Naive B cell (primary cell): ENCODE results near the gene TBL1X. TPM values are rescaled to one million over a fixed set of nuclear protein-coding genes. Genes with fewer than 3 reads are reported as not detected.
"Not testable (repeated sequence)": the region's sequence is repeated elsewhere in the genome, so short reads cannot be mapped to it uniquely, and the experiment has no call there.

Experiments used
- ATAC-seq, 2 donors: fragments of 150-1000 bp; cut with Tn5 transposase; 2 replicates each; pipeline ENCODE4 v1.10.0; 2021; ENCODE audit warnings: low read depth in 2 of 2, mild to moderate bottlenecking in 2 of 2, moderate library complexity in 2 of 2
- DNase-seq: peaks from one replicate; pipeline ENCODE4 v3.0.0; 2022
- H3K27ac Mint-ChIP-seq, 6 donors: one replicate each; pipeline ENCODE4 v1.8.0; 2020 to 2022; ENCODE audit warnings: mild to moderate bottlenecking in 6 of 6, mixed read lengths in 6 of 6, moderate library complexity in 5 of 6, inconsistent platforms in 2 of 6
- H3K27me3 Mint-ChIP-seq, 3 donors: one replicate each; pipeline ENCODE4 v1.8.0; 2021 to 2022; ENCODE audit warnings: mixed read lengths in 3 of 3, mild to moderate bottlenecking in 1 of 3
- H3K36me3 Mint-ChIP-seq, 2 donors: one replicate each; pipeline ENCODE4 v1.8.0; 2020 to 2022; ENCODE audit warnings: mixed read lengths in 2 of 2, inconsistent platforms in 1 of 2, mild to moderate bottlenecking in 1 of 2
- H3K4me1 Mint-ChIP-seq, 3 donors: one replicate each; pipeline ENCODE4 v1.8.0; 2020 to 2022; ENCODE audit warnings: mixed read lengths in 3 of 3, inconsistent platforms in 1 of 3, mild to moderate bottlenecking in 1 of 3, moderate library complexity in 1 of 3
- H3K4me3 Mint-ChIP-seq, 8 donors: one replicate each; pipeline ENCODE4 v1.8.0; 2020 to 2022; ENCODE audit warnings: mild to moderate bottlenecking in 8 of 8, mixed read lengths in 8 of 8, moderate library complexity in 8 of 8, inconsistent platforms in 2 of 8
- H3K9me3 Mint-ChIP-seq, 7 donors: one replicate each; pipeline ENCODE4 v1.8.0; 2020 to 2022; ENCODE audit warnings: mixed read lengths in 7 of 7, mild to moderate bottlenecking in 5 of 7, inconsistent platforms in 2 of 7, moderate library complexity in 1 of 7
- polyA plus RNA-seq, 6 donors: library from polyadenylated mRNA; unstranded; fragments of 300-500 nt; fragmentation: Illumina TruSeq; gene quantifications; one replicate each; pipeline ENCODE4 v1.2.3, GENCODE V29; 2021; ENCODE audit warnings: low read depth in 6 of 6

Gene TBL1X
- polyA plus RNA-seq, 6 donors from 2014 or later = 14.0 to 26.8 (median 18.8) TPM

DNA sequence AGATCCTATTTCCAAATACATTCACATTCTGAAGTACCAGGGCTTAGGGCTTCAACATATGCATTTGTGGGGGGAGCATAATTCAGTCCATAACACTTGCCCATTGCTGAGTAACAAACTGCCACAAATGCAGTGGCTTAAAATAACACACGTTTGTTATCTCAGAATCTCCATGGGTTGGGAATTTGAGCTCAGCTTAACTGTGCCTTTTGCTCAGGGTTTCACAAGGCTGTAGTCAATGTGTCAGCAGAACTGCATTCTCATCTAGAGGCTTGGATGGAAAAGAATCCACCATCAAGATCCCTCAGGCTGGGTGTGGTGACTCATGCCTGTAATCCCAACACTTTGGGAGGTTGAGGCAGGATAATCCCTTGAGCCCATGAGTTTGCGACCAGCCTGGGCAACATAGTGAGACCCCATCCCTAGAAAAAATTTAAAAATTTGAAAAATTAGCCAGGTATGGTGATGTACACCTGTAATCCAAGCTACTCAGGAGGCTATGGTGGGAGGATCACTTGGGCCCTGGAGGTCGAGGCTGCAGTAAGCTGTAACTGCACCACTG, 25.8 kb upstream of the TBL1X start:
- H3K27me3 Mint-ChIP-seq = no peaks in the 10 kb centered on the region
- no peak for ATAC-seq
- no peak overlapping the region for H3K27ac Mint-ChIP-seq
- no peak overlapping the region for H3K4me3 Mint-ChIP-seq
- DNase-seq = no peak
- peaks cover 0 to 3% (median 0%) of the 10 kb centered on the region in 7 donors for H3K9me3 Mint-ChIP-seq
- H3K36me3 Mint-ChIP-seq = no peaks in the 10 kb centered on the region
- peaks cover 0 to 12% (median 6%) of the 10 kb centered on the region in 3 donors for H3K4me1 Mint-ChIP-seq

DNA sequence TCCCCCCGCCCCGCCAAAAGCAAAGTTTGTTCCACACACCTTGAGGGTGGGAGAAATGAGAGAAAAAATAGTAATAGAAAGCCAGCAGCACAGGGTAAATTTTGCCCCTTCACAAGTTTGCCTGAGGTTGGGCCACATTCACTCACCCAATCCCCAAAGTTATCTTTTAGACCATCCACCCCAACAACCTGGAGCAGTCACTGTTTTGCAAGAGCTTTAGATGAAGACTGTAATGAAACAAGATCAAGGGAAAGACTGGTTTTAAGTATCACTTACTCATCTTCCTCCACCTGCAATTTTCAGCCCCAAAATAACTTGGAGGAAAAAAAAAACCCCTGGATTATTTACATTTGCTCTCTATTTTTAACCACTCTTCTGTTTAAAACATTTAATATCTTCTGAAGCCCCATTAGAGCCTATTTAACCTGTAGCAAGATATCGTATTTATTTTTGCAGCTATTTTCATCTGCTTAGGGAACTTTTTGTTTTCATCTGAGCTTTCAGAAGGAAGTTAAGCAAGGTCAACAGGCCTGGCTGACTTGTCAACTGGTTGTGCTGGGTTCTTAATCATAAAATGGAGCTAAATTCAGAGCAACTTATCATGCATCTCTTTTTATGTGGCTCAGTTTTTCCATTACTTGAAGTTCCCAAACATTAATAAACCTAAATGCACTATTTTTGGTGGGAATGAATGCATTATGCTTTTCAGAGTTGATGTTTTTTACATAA, 24.6 kb upstream of the TBL1X start:
- Mint-ChIP-seq H3K4me3 (no peak overlapping the region), H3K27ac (peak overlapping the region in 1 of 6 donors; percentile 77)

DNA sequence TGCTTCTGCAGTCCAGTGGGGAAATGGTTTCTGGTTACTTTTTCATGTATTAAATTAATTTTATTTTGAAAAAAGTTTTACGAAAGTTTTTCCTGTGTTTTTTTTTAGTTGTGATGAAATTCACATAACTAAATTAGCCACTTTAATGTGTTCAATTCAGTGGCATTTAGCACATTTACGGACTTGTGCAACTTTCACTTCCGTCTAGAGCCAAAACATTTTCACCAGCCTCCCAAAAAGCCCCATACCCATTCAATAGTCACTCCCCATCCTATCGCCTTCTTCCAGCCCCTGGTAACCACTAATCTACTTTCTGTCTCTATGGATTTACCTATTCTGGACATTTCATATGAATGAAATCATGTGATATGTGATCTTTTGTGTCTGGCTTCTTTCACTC, 22.8 kb upstream of the TBL1X start:
- no peak overlapping the region for H3K4me3 Mint-ChIP-seq
- ATAC-seq (no peak), DNase-seq (no peak)
- no peaks in the 10 kb centered on the region for H3K27me3 Mint-ChIP-seq
- H3K4me1 Mint-ChIP-seq = peaks cover 5 to 20% (median 20%) of the 10 kb centered on the region in 3 donors
- peak overlapping the region in 1 of 6 donors; percentile 40 for H3K27ac Mint-ChIP-seq
- H3K36me3 Mint-ChIP-seq = peaks cover 0 to 7% of the 10 kb centered on the region in 2 donors
- H3K9me3 Mint-ChIP-seq = peaks cover 0 to 6% (median 0%) of the 10 kb centered on the region in 7 donors

More for the DNA sequence above, 24.6 kb upstream of the TBL1X start:
- Mint-ChIP-seq H3K27me3 (no peaks in the 10 kb centered on the region), H3K36me3 (peaks cover 0 to 7% of the 10 kb centered on the region in 2 donors), H3K4me1 (peaks cover 5 to 20% (median 15%) of the 10 kb centered on the region in 3 donors), H3K9me3 (peaks cover 0 to 6% (median 0%) of the 10 kb centered on the region in 7 donors)
- DNase-seq (no peak), ATAC-seq (no peak)

DNA sequence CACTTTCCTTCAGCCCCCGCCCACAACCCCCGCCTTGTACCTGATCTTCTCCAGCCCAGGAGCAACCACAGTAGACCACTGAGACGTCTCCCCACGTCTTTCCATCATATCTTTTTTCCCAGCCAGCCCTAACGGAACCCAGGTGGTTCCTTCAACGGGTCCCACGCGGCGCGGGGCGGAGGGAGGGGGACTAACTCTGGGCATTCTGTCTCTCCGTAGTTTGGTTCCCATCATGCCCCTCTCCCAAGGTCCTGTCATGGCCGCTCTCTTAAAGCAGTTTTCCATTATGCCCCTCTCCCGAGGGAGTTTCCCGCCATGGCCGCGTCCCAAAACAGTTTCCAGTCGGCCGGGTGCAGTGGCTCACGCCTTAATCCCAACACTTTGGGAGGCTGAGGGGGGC, 21.5 kb upstream of the TBL1X start:
- Mint-ChIP-seq H3K27ac (no peak overlapping the region), H3K9me3 (peaks cover 0 to 6% (median 0%) of the 10 kb centered on the region in 7 donors), H3K4me1 (peaks cover 5 to 20% (median 15%) of the 10 kb centered on the region in 3 donors), H3K4me3 (peak overlapping the region in 1 of 8 donors; percentile 53), H3K27me3 (no peaks in the 10 kb centered on the region), H3K36me3 (peaks cover 0 to 7% of the 10 kb centered on the region in 2 donors)
- no peak for DNase-seq
- ATAC-seq = no peak

DNA sequence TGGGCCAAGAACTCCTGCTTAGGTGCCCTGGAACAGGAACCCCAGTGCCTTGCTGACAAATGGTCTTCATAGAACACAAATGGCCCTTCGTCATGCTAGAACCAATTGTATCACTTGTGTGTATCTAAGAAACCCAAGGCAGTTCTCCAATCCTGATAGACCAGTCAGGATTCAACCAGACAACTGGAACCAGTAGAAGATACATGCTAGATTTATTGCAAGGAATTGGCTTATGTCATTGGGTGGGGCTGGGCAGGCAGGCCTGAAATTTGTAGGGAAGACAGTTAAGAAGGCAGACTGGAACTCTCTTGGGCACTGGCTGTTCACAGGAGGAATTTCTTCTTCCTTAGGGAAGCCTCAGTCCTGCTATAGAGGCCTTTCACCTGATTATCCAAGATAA, 17.0 kb upstream of the TBL1X start:
- H3K27me3 Mint-ChIP-seq = peaks cover 0 to 8% (median 0%) of the 10 kb centered on the region in 3 donors
- peaks cover 5 to 23% (median 8%) of the 10 kb centered on the region in 3 donors for H3K4me1 Mint-ChIP-seq
- peak overlapping the region in 1 of 6 donors; percentile 54 for H3K27ac Mint-ChIP-seq
- no peak overlapping the region for H3K4me3 Mint-ChIP-seq
- ATAC-seq (no peak), DNase-seq (no peak)
- H3K36me3 Mint-ChIP-seq = peaks cover 0 to 7% of the 10 kb centered on the region in 2 donors
- peaks cover 0 to 6% (median 0%) of the 10 kb centered on the region in 7 donors for H3K9me3 Mint-ChIP-seq

DNA sequence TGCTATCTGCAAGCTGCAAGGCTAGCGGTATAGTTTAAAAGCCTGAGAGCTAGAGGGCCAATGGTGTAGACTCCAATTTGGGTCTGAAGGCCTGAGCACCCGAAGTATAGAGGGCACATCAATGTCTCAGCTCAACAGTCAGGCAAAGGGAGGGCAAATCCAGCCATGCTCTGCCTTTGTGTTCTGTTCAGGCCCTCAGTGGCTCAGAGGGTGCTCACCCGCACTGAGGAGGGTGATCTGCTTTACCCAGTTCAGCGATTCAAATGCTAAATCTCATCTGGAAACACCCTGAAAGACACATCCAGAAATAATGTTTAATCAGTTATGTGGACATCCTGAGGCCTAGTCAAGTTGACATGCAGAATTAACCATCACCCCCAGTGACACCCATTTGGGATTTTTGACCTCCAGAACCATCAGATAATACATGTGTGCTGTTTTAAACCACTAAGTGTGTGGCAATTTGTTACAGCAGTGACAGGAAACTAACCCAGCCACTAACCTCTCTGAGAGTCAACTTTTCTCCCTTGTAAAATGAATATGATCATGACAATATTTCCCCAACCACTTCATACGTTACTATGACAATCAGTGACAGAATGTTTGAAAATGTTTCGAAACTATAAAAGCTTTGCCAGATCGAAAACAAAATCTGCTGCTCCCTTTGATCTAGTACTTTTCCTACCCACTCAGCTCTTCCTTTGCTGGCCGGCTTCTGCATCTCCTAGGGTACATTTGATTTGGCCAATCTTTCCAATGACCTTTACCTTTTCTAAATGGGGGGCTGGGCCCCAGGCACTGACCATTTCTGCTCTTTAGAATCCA, 8.4 kb upstream of the TBL1X start:
- H3K4me3 Mint-ChIP-seq = no peak overlapping the region

DNA sequence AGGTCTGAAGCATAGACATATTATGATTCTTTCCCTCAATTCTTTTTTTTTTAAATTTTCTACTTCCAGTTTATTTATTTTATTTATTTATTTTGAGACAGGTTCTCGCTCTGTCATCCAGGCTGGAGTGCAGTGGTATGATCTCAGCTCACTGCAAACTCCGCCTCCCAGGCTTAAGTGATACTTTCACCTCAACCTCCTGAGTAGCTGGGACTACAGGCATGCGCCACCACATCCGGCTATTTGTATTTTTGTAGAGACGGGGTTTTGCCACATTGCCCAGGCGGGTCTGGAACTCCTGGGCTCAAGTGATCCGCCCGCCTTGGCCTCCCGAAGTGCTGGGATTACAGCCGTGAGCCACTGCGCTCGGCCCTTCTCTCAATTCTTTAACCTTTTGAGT, 6.8 kb upstream of the TBL1X start:
- not testable (repeated sequence) for H3K27me3 Mint-ChIP-seq, ATAC-seq, DNase-seq, H3K9me3 Mint-ChIP-seq, H3K36me3 Mint-ChIP-seq, H3K27ac Mint-ChIP-seq, H3K4me3 Mint-ChIP-seq
- H3K4me1 Mint-ChIP-seq = peaks cover 18 to 39% (median 19%) of the 10 kb centered on the region in 3 donors

More for the DNA sequence above, 8.4 kb upstream of the TBL1X start:
- no peaks in the 10 kb centered on the region for H3K36me3 Mint-ChIP-seq
- H3K27me3 Mint-ChIP-seq = peaks cover 0 to 5% (median 0%) of the 10 kb centered on the region in 3 donors
- H3K27ac Mint-ChIP-seq = peak overlapping the region in 2 of 6 donors; percentile 49 to 65
- ATAC-seq (no peak), DNase-seq (no peak)
- peaks cover 8 to 33% (median 9%) of the 10 kb centered on the region in 3 donors for H3K4me1 Mint-ChIP-seq
- H3K9me3 Mint-ChIP-seq = no peaks in the 10 kb centered on the region

DNA sequence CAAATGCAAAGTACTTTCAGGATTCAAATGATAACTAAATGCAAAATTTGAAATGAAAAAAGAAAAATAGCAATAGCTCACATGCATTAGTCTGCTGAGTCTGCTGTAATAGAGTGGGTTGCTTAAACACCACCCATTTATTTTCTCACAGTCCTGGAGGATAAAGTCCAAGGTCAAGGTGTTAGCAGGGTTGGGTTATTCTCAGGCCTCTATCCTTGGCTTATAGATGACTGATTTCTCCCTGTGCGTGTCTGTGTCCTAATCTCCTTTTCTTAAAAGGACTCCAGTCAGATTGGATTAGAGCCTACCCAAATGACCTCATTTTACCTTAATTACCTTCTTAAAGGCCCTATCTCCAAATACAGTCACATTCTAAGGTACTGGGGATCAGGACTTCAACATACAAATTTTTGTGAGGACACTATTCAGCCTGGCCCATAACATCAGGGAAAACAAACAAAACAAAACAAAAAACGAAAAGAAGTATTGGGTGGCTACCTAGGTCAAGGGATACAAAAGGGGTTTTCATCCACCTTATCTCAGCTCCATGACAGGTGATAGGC, 6.3 kb upstream of the TBL1X start:
- H3K27ac Mint-ChIP-seq = no peak overlapping the region
- no peak for ATAC-seq

DNA sequence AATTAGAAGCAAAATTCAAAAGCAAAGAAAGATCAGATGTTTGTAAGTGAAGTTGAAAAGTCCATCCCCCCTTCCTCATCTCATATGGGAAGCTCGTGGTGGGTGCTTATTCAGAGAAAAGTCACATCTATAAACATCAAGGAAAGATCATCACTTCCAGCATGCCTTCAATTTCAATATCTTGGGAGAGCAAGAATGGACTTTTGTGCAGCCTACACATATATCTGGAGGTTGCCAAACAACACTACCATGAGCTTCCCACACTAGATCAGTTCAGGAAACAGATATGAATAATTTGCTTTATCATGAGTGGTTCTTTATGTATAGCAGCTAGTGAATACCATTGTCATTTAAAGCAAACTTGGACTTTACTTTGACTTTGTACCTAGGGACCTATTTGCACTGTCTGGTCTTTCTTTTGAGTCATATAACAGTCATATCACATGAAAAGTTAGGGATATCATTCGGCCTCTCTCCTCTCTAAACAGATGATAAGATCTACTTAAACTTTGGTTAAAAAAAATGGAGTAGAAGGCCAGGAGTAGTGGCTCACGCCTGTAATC, 5.6 kb upstream of the TBL1X start:
- no peak for ATAC-seq

More for the DNA sequence above, 6.3 kb upstream of the TBL1X start:
- H3K4me1 Mint-ChIP-seq = peaks cover 20 to 40% (median 25%) of the 10 kb centered on the region in 3 donors
- H3K9me3 Mint-ChIP-seq = peaks cover 0 to 4% (median 0%) of the 10 kb centered on the region in 7 donors
- H3K27me3 Mint-ChIP-seq = peaks cover 0 to 5% (median 0%) of the 10 kb centered on the region in 3 donors
- no peaks in the 10 kb centered on the region for H3K36me3 Mint-ChIP-seq
- no peak overlapping the region for H3K4me3 Mint-ChIP-seq
- DNase-seq = no peak

DNA sequence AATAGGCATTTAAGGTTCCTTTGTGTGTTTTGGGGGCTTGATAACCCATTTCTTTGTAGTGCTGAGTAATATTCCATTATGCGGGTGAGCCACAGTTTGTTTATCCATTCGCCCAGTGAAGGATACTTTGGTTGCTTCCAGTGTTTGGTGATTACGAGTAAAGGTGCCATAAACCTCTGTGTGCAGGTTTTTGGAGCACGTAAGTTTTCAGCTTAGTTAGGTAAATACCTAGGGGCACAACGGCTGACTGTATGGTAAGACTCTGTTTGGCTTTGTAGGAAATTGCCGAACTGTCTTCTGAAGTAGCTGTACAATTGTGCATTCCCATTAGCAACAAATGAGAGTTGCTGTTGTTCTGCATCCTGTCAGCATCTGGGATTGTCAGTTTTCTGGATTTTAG, 3.8 kb upstream of the TBL1X start:
- peaks cover 0 to 5% (median 0%) of the 10 kb centered on the region in 3 donors for H3K27me3 Mint-ChIP-seq
- peaks cover 0 to 4% (median 0%) of the 10 kb centered on the region in 7 donors for H3K9me3 Mint-ChIP-seq
- DNase-seq = no peak
- H3K4me1 Mint-ChIP-seq = peaks cover 23 to 29% (median 26%) of the 10 kb centered on the region in 3 donors
- peak overlapping the region in 1 of 6 donors; percentile 28 for H3K27ac Mint-ChIP-seq
- no peaks in the 10 kb centered on the region for H3K36me3 Mint-ChIP-seq
- no peak for ATAC-seq
- peak overlapping the region in 1 of 8 donors; percentile 33 for H3K4me3 Mint-ChIP-seq

More for the DNA sequence above, 5.6 kb upstream of the TBL1X start:
- H3K4me3 Mint-ChIP-seq = no peak overlapping the region
- H3K36me3 Mint-ChIP-seq = no peaks in the 10 kb centered on the region
- H3K27ac Mint-ChIP-seq = no peak overlapping the region
- H3K27me3 Mint-ChIP-seq = peaks cover 0 to 5% (median 0%) of the 10 kb centered on the region in 3 donors
- peaks cover 27 to 42% (median 31%) of the 10 kb centered on the region in 3 donors for H3K4me1 Mint-ChIP-seq
- peaks cover 0 to 4% (median 0%) of the 10 kb centered on the region in 7 donors for H3K9me3 Mint-ChIP-seq
- DNase-seq = no peak

DNA sequence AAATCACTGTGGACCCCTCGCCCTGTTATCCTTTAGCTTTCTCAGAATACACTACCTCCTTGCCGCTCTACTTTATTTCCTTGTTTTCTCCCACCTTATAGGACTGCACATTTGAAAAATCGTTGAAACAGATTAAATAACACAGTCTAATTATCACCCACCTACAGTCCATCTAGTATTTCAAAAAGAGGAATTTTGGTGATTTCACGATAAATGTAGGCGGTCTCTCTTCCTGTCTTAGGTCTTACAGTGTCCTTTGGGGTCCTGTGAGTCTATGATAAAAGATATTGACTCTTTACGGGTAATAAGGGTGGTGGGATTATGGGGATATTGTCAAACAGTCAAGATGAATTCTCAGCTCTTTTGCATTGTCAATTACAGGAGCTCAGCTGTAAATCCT, 2.4 kb upstream of the TBL1X start:
- peak overlapping the region; percentile 86 to 96 (median 94) for H3K27ac Mint-ChIP-seq
- peaks cover 0 to 5% (median 0%) of the 10 kb centered on the region in 3 donors for H3K27me3 Mint-ChIP-seq
- no peaks in the 10 kb centered on the region for H3K36me3 Mint-ChIP-seq
- H3K4me3 Mint-ChIP-seq = peak overlapping the region; percentile 79 to 91 (median 85)
- H3K9me3 Mint-ChIP-seq = peaks cover 0 to 4% (median 0%) of the 10 kb centered on the region in 7 donors
- no peak for ATAC-seq
- H3K4me1 Mint-ChIP-seq = peaks cover 26 to 42% (median 26%) of the 10 kb centered on the region in 3 donors
- no peak for DNase-seq

DNA sequence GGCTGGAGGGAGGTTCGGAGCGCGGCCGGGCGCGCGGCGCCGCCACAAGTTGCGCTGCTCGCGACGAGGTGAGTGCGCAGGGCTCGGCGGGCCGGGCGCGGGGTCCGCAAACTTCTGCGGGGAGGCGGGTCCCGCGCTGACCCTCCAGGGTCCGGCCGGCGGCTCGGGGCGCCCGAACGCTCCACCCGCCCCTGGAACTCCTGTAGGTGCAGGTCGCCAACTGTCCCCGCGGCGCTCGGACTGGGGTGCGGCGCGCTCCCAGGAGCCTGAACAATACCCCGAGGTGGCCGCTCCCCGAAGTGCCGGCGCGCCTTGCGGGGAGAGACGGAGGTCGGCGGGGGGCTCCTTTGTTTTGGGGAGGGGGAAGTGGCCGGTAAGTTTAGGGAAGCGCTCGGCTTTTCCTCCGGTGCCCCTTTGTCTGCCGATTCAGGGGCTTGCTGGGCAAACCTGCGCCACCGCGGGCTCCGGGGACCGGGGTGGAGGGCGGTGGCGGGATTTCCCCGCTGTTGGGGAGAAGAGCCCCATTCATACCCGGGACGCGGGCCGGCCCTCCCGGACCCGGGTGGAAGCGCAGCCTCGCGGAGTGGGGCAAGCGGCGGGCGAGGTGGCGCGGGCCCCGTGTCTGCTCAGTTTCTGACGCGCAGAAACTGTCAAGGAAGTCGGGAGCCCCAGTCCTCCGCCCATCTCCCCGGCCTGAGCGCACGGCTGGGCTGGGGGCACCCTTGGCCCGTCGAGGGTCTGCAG, 694 bp downstream of the TBL1X start:
- Mint-ChIP-seq H3K9me3 (peaks cover 0 to 4% (median 0%) of the 10 kb centered on the region in 7 donors), H3K27ac (peak overlapping the region in 2 of 6 donors; percentile 41 to 81), H3K36me3 (peaks cover 0 to 8% of the 10 kb centered on the region in 2 donors), H3K4me1 (peaks cover 33 to 59% (median 36%) of the 10 kb centered on the region in 3 donors), H3K27me3 (peaks cover 0 to 13% (median 0%) of the 10 kb centered on the region in 3 donors), H3K4me3 (peak overlapping the region; percentile 64 to 92 (median 88))
- DNase-seq = peak; percentile 36
- peak; percentile 38 to 41 for ATAC-seq
